Measurements from ENCODE around the gene DGKB. TPM values are rescaled to one million over a fixed set of nuclear protein-coding genes. Genes with fewer than 3 reads are reported as not detected.

DGKB gene
- total RNA-seq, 6 experiments from 2014 or later = 0.23 to 0.76 (median 0.61) TPM

- H3K4me1 Mint-ChIP-seq (ENCODE audit: low read depth) = peaks cover 15% of the 10 kb centered on the region
- no peaks in the 10 kb centered on the region for H3K27me3 Mint-ChIP-seq (ENCODE audit: insufficient read depth)
- no peaks in the 10 kb centered on the region for H3K9me3 Mint-ChIP-seq
- H3K36me3 Mint-ChIP-seq (ENCODE audit: low read depth) = no peaks in the 10 kb centered on the region
- TF ChIP-seq CTCF (IDR thresholded peaks at IDR 0.05) = no peak
- H3K27ac Mint-ChIP-seq = no peak overlapping the region
- H3K4me3 Mint-ChIP-seq = no peak overlapping the region
- DNase-seq = no peak
These were observed 185.4 kb downstream of the DGKB start for GRCh38 chr7:14717169-14717568.

GRCh38 chr7:14714161-14714728 lies 188.3 kb downstream of the DGKB start:
- DNase-seq = no peak
- no peak for TF ChIP-seq CTCF (IDR thresholded peaks at IDR 0.05)
- Mint-ChIP-seq H3K36me3 (ENCODE audit: low read depth) (no peaks in the 10 kb centered on the region), H3K4me1 (ENCODE audit: low read depth) (peaks cover 10% of the 10 kb centered on the region), H3K27ac (no peak overlapping the region), H3K4me3 (peak overlapping the region; percentile 25; the same call in 1 of the 2 replicates), H3K9me3 (no peaks in the 10 kb centered on the region), H3K27me3 (ENCODE audit: insufficient read depth) (no peaks in the 10 kb centered on the region)

GRCh38 chr7:14698239-14698638 lies 204.3 kb downstream of the DGKB start:
- peak; percentile 72 for TF ChIP-seq CTCF (IDR thresholded peaks at IDR 0.05)
- H3K4me1 Mint-ChIP-seq (ENCODE audit: low read depth) = no peaks in the 10 kb centered on the region
- H3K36me3 Mint-ChIP-seq (ENCODE audit: low read depth) = no peaks in the 10 kb centered on the region
- no peak overlapping the region for H3K4me3 Mint-ChIP-seq
- no peaks in the 10 kb centered on the region for H3K9me3 Mint-ChIP-seq
- DNase-seq = peak; percentile 15
- no peak overlapping the region for H3K27ac Mint-ChIP-seq
- peaks cover 2% of the 10 kb centered on the region for H3K27me3 Mint-ChIP-seq (ENCODE audit: insufficient read depth)

GRCh38 chr7:14697684-14698083 lies 204.9 kb downstream of the DGKB start:
- no peak for DNase-seq
- H3K4me3 Mint-ChIP-seq = no peak overlapping the region
- H3K9me3 Mint-ChIP-seq = no peaks in the 10 kb centered on the region
- H3K36me3 Mint-ChIP-seq (ENCODE audit: low read depth) = no peaks in the 10 kb centered on the region
- no peak overlapping the region for H3K27ac Mint-ChIP-seq
- TF ChIP-seq CTCF (IDR thresholded peaks at IDR 0.05) = no peak
- H3K4me1 Mint-ChIP-seq (ENCODE audit: low read depth) = no peaks in the 10 kb centered on the region
- H3K27me3 Mint-ChIP-seq (ENCODE audit: insufficient read depth) = peaks cover 2% of the 10 kb centered on the region

GRCh38 chr7:14691597-14692203 lies 210.9 kb downstream of the DGKB start:
- Mint-ChIP-seq H3K4me1 (ENCODE audit: low read depth) (peaks cover 11% of the 10 kb centered on the region; the same call in 1 of the 2 replicates), H3K27me3 (ENCODE audit: insufficient read depth) (no peaks in the 10 kb centered on the region; the same call in 1 of the 2 replicates), H3K27ac (no peak overlapping the region), H3K36me3 (ENCODE audit: low read depth) (no peaks in the 10 kb centered on the region), H3K9me3 (no peaks in the 10 kb centered on the region), H3K4me3 (no peak overlapping the region)
- peak; percentile 97 for TF ChIP-seq CTCF (IDR thresholded peaks at IDR 0.05)
- no peak for DNase-seq
